GM06990 (cell line): ENCODE measurements around the gene RGL3.
"Not testable (repeated sequence)": the region's sequence is repeated elsewhere in the genome, so short reads cannot be mapped to it uniquely, and the experiment has no call there.

Experiments
- DNase-seq: peaks from one replicate; pipeline ENCODE4 v3.0.0-alpha.2; 2011; ENCODE audit not compliant: insufficient read length; ENCODE audit errors: extremely low read depth
- H3K27me3 ChIP-seq: replicated peaks from 2 replicates; pipeline ENCODE4 v1.6.0; 2011; ENCODE audit warnings: low read length; ENCODE audit not compliant: control insufficient read depth, insufficient read depth
- H3K36me3 ChIP-seq: 2 replicates; pipeline ENCODE4 v1.5.1; 2011; ENCODE audit warnings: low read length; ENCODE audit not compliant: control insufficient read depth, insufficient read depth
- H3K4me3 ChIP-seq: replicated peaks from 2 replicates; pipeline ENCODE4 v1.5.1; 2011; ENCODE audit warnings: low read depth, mild to moderate bottlenecking, control low read depth, low read length
- TF ChIP-seq, protein P1 (sequence below): IDR thresholded peaks from 2 replicates; pipeline ENCODE4 v1.5.1; 2011; ENCODE audit warnings: low read length, control low read depth, mild to moderate bottlenecking, inconsistent platforms; ENCODE audit not compliant: insufficient read depth, poor library complexity, severe bottlenecking

The RGL3 gene

GRCh38 chr19:11355160-11356073 lies 63.7 kb downstream of the RGL3 start, which contains the start of gene PLPPR2:
PLPPR2 (plus strand) TSS chr19:11355432; CDS start chr19:11357674, 2,242 bp downstream.
- Histone ChIP-seq H3K36me3 (no peaks in the 10 kb centered on the region), H3K27me3 (no peaks in the 10 kb centered on the region; the same call in 1 of the 2 replicates), H3K4me3 (peak within 1 kb of the TSS; percentile 42)
- TF ChIP-seq, protein P1, sequence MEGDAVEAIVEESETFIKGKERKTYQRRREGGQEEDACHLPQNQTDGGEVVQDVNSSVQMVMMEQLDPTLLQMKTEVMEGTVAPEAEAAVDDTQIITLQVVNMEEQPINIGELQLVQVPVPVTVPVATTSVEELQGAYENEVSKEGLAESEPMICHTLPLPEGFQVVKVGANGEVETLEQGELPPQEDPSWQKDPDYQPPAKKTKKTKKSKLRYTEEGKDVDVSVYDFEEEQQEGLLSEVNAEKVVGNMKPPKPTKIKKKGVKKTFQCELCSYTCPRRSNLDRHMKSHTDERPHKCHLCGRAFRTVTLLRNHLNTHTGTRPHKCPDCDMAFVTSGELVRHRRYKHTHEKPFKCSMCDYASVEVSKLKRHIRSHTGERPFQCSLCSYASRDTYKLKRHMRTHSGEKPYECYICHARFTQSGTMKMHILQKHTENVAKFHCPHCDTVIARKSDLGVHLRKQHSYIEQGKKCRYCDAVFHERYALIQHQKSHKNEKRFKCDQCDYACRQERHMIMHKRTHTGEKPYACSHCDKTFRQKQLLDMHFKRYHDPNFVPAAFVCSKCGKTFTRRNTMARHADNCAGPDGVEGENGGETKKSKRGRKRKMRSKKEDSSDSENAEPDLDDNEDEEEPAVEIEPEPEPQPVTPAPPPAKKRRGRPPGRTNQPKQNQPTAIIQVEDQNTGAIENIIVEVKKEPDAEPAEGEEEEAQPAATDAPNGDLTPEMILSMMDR, result no peak
- peak; percentile 84 for DNase-seq

DNA sequence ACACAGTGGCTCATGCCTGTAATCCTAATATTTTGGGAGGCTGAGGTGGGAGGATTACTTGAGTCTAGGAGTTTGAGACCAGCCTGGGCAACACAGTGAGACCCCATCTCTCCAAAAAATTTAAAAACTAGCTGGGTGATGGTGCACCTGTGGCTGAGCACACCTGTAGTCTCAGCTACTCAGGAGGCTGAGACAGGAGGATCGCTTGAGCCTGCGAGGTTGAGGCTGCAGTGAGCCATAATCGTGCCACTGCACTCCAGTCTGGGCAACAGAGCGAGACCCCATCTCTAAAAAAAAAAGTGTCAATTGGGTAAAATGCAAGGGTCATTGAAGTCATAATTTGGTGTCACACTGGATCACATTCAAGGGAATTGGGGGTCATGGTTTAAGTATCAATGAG lies 65.0 kb downstream of the RGL3 start:
- H3K4me3 ChIP-seq, H3K27me3 ChIP-seq, DNase-seq, H3K36me3 ChIP-seq: not testable (repeated sequence)

GRCh38 chr19:11349171-11349570 lies 69.9 kb downstream of the RGL3 start:
- TF ChIP-seq, protein P1, result no peak
- no peak for DNase-seq
- no peaks in the 10 kb centered on the region for H3K27me3 ChIP-seq
- H3K36me3 ChIP-seq, result no peaks in the 10 kb centered on the region
- H3K4me3 ChIP-seq, result no peak overlapping the region

DNA sequence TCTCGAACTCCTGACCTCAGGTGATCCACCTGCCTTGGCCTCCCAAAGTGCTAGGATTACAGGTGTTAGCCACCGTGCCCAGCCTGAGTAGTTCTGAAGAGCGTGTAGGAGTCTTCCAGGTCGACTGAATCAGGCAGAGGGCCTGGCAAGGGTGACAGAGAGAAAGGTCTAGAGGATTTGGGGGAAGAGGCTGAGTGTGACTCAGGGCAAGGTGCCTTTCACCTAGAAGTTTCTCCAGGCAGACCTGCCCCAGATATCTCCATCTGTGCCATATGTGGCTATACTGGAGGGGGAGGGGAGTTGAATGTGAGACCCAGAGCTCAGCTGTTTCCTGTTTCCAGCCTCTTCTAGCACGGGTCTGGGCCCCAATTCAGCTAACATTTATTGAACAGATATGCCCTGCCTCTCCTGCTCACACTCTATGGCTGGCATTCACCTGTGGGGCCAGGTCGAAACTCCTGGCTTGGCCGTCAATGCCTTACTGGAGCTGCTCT lies 71.5 kb downstream of the RGL3 start:
- no peak for DNase-seq
- TF ChIP-seq, protein P1, result no peak

GRCh38 chr19:11346104-11346940 lies 72.8 kb downstream of the RGL3 start, which contains the start of the genes CCDC159 and TMEM205:
CCDC159 (plus strand) TSS chr19:11346519; CDS start chr19:11346607, 88 bp downstream.
TMEM205 (minus strand) TSS chr19:11346268; CDS start chr19:11345619, 649 bp downstream.
- Histone ChIP-seq H3K36me3 (peaks cover 3% of the 10 kb centered on the region), H3K4me3 (peak within 1 kb of the TSS; percentile 88), H3K27me3 (no peaks in the 10 kb centered on the region)
- TF ChIP-seq, protein P1, result peak; percentile 33
- DNase-seq, result peak; percentile 92

More for the DNA sequence above, 71.5 kb downstream of the RGL3 start:
- Histone ChIP-seq H3K36me3 (peaks cover 1% of the 10 kb centered on the region; the same call in 1 of the 2 replicates), H3K27me3 (no peaks in the 10 kb centered on the region), H3K4me3 (no peak overlapping the region)
